KMS-11 (cell line): ENCODE measurements around the gene SPIRE2.
"Not testable (repeated sequence)": the region's sequence is repeated elsewhere in the genome, so short reads cannot be mapped to it uniquely, and the experiment has no call there.

Source experiments
- H2AFZ ChIP-seq: fragments of 200-600 bp; sonication (generic); 2 replicates; pipeline ENCODE4 v1.6.1; 2016; ENCODE audit warnings: antibody characterized with exemption, mixed run types, low read depth
- H3K27ac ChIP-seq: fragments of 200-600 bp; sonication (generic); 2 replicates; pipeline ENCODE4 v1.6.1; 2016; ENCODE audit warnings: mild to moderate bottlenecking, mixed run types
- H3K27me3 ChIP-seq: fragments of 200-600 bp; sonication (generic); 2 replicates; pipeline ENCODE4 v1.6.1; 2017; ENCODE audit warnings: mild to moderate bottlenecking, low read depth, mixed run types, moderate library complexity; ENCODE audit not compliant: insufficient read depth
- H3K36me3 ChIP-seq: fragments of 200-600 bp; sonication (generic); 2 replicates; pipeline ENCODE4 v1.6.1; 2017; ENCODE audit warnings: mild to moderate bottlenecking, mixed run types; ENCODE audit not compliant: insufficient read depth
- H3K4me1 ChIP-seq: fragments of 200-600 bp; sonication (generic); 2 replicates; pipeline ENCODE4 v1.6.1; 2016; ENCODE audit warnings: mild to moderate bottlenecking, low read depth, mixed run types; ENCODE audit not compliant: poor library complexity, severe bottlenecking
- H3K4me2 ChIP-seq: fragments of 200-600 bp; sonication (generic); 2 replicates; pipeline ENCODE4 v1.7.0; 2016; ENCODE audit warnings: mild to moderate bottlenecking, mixed run types
- H3K4me3 ChIP-seq: fragments of 200-600 bp; sonication (generic); IDR thresholded peaks from 2 replicates; pipeline ENCODE4 v1.6.1; 2017; ENCODE audit warnings: low read depth, low read length, mixed read lengths; ENCODE audit not compliant: insufficient read depth
- H3K79me2 ChIP-seq: fragments of 200-600 bp; sonication (generic); 2 replicates; pipeline ENCODE4 v1.6.1; 2016; ENCODE audit warnings: low read depth, mixed run types; ENCODE audit not compliant: insufficient read depth
- H3K9ac ChIP-seq: fragments of 200-600 bp; sonication (generic); 2 replicates; pipeline ENCODE4 v1.6.1; 2016; ENCODE audit warnings: mild to moderate bottlenecking, mixed run types
- H4K20me1 ChIP-seq: fragments of 200-600 bp; sonication (generic); 2 replicates; pipeline ENCODE4 v1.6.1; 2016; ENCODE audit warnings: mild to moderate bottlenecking, mixed run types; ENCODE audit not compliant: insufficient read depth
- CTCF ChIP-seq: fragments of 200-600 bp; sonication (generic); conservative IDR thresholded peaks from 2 replicates; pipeline ENCODE4 v1.6.1; 2017; ENCODE audit warnings: low read depth, mild to moderate bottlenecking, antibody characterized with exemption, low read length, moderate library complexity, mixed read lengths

The SPIRE2 gene

GRCh38 chr16:89873972-89874689, 45.9 kb downstream of the SPIRE2 start:
- peaks cover 7% of the 10 kb centered on the region; the same call in 1 of the 2 replicates for H4K20me1 ChIP-seq
- H3K4me3 ChIP-seq: no peak overlapping the region
- no peak overlapping the region for H2AFZ ChIP-seq
- H3K79me2 ChIP-seq: peaks cover 53% of the 10 kb centered on the region
- TF ChIP-seq CTCF: no peak
- no peaks in the 10 kb centered on the region for H3K27me3 ChIP-seq
- peaks cover 16% of the 10 kb centered on the region; the same call in 1 of the 2 replicates for H3K36me3 ChIP-seq
- peak overlapping the region; percentile 74 for H3K4me2 ChIP-seq
- H3K4me1 ChIP-seq: peaks cover 45% of the 10 kb centered on the region
- H3K27ac ChIP-seq: peak overlapping the region; percentile 97
- H3K9ac ChIP-seq: peak overlapping the region; percentile 87; the same call in 1 of the 2 replicates

- H3K4me2 ChIP-seq, H3K9ac ChIP-seq, H3K27me3 ChIP-seq, H4K20me1 ChIP-seq, H3K27ac ChIP-seq, H2AFZ ChIP-seq, H3K4me3 ChIP-seq: not testable (repeated sequence)
- Histone ChIP-seq H3K79me2 (peaks cover 80% of the 10 kb centered on the region), H3K4me1 (peaks cover 61% of the 10 kb centered on the region), H3K36me3 (peaks cover 22% of the 10 kb centered on the region; the same call in 1 of the 2 replicates)
Measured at GRCh38 chr16:89879123-89879522, 50.8 kb downstream of the SPIRE2 start.

- Histone ChIP-seq H2AFZ (no peak overlapping the region), H3K79me2 (peaks cover 66% of the 10 kb centered on the region), H3K36me3 (peaks cover 21% of the 10 kb centered on the region; the same call in 1 of the 2 replicates), H3K4me2 (peak overlapping the region; percentile 90), H3K4me3 (no peak overlapping the region), H3K27me3 (no peaks in the 10 kb centered on the region), H4K20me1 (no peaks in the 10 kb centered on the region), H3K9ac (peak overlapping the region; percentile 46; the same call in 1 of the 2 replicates), H3K27ac (peak overlapping the region; percentile 71), H3K4me1 (peaks cover 50% of the 10 kb centered on the region)
- TF ChIP-seq CTCF: no peak
Measured at GRCh38 chr16:89880477-89881367, 52.4 kb downstream of the SPIRE2 start.

- Histone ChIP-seq H3K36me3 (peaks cover 15% of the 10 kb centered on the region; the same call in 1 of the 2 replicates), H3K4me2 (peak overlapping the region; percentile 90), H3K27ac (peak overlapping the region; percentile 71), H3K27me3 (no peaks in the 10 kb centered on the region), H3K9ac (peak overlapping the region; percentile 46; the same call in 1 of the 2 replicates), H4K20me1 (no peaks in the 10 kb centered on the region), H3K4me1 (peaks cover 44% of the 10 kb centered on the region), H2AFZ (no peak overlapping the region), H3K79me2 (peaks cover 60% of the 10 kb centered on the region), H3K4me3 (no peak overlapping the region)
- no peak for TF ChIP-seq CTCF
Measured at GRCh38 chr16:89881368-89881730, 53.1 kb downstream of the SPIRE2 start.
